Measurements from ENCODE around the gene PITPNM3.

The PITPNM3 gene

GRCh38 chr17:6534846-6535514, 21.4 kb downstream of the PITPNM3 start:
- no peaks in the 10 kb centered on the region for H3K36me3 Mint-ChIP-seq (ENCODE audit: low read depth)
- no peak overlapping the region for H3K4me3 Mint-ChIP-seq
- H3K27me3 Mint-ChIP-seq (ENCODE audit: low read depth) = no peaks in the 10 kb centered on the region
- no peak overlapping the region for H3K27ac Mint-ChIP-seq
- no peaks in the 10 kb centered on the region for H3K4me1 Mint-ChIP-seq (ENCODE audit: low read depth)
- H3K9me3 Mint-ChIP-seq = peaks cover 6% of the 10 kb centered on the region

GRCh38 chr17:6532441-6532885, 23.9 kb downstream of the PITPNM3 start:
- H3K27me3 Mint-ChIP-seq (ENCODE audit: low read depth) = no peaks in the 10 kb centered on the region
- H3K36me3 Mint-ChIP-seq (ENCODE audit: low read depth) = no peaks in the 10 kb centered on the region
- no peak overlapping the region for H3K4me3 Mint-ChIP-seq
- no peaks in the 10 kb centered on the region for H3K9me3 Mint-ChIP-seq
- no peak overlapping the region for H3K27ac Mint-ChIP-seq
- H3K4me1 Mint-ChIP-seq (ENCODE audit: low read depth) = no peaks in the 10 kb centered on the region

GRCh38 chr17:6531575-6531974, 24.8 kb downstream of the PITPNM3 start:
- Mint-ChIP-seq H3K27ac (no peak overlapping the region), H3K9me3 (no peaks in the 10 kb centered on the region), H3K36me3 (ENCODE audit: low read depth) (no peaks in the 10 kb centered on the region), H3K27me3 (ENCODE audit: low read depth) (no peaks in the 10 kb centered on the region), H3K4me1 (ENCODE audit: low read depth) (no peaks in the 10 kb centered on the region), H3K4me3 (no peak overlapping the region)

GRCh38 chr17:6530324-6530920, 25.9 kb downstream of the PITPNM3 start:
- Mint-ChIP-seq H3K36me3 (ENCODE audit: low read depth) (no peaks in the 10 kb centered on the region), H3K9me3 (no peaks in the 10 kb centered on the region), H3K27ac (no peak overlapping the region), H3K27me3 (ENCODE audit: low read depth) (no peaks in the 10 kb centered on the region), H3K4me1 (ENCODE audit: low read depth) (no peaks in the 10 kb centered on the region), H3K4me3 (no peak overlapping the region)

- Mint-ChIP-seq H3K4me1 (ENCODE audit: low read depth) (no peaks in the 10 kb centered on the region), H3K27me3 (ENCODE audit: low read depth) (no peaks in the 10 kb centered on the region), H3K9me3 (no peaks in the 10 kb centered on the region), H3K27ac (no peak overlapping the region), H3K36me3 (ENCODE audit: low read depth) (no peaks in the 10 kb centered on the region), H3K4me3 (no peak overlapping the region)
Measured at GRCh38 chr17:6528557-6528956, 27.8 kb downstream of the PITPNM3 start.

- Mint-ChIP-seq H3K27ac (no peak overlapping the region), H3K4me3 (no peak overlapping the region), H3K4me1 (ENCODE audit: low read depth) (no peaks in the 10 kb centered on the region), H3K27me3 (ENCODE audit: low read depth) (no peaks in the 10 kb centered on the region), H3K36me3 (ENCODE audit: low read depth) (no peaks in the 10 kb centered on the region), H3K9me3 (no peaks in the 10 kb centered on the region)
Measured at GRCh38 chr17:6526362-6527152, 29.8 kb downstream of the PITPNM3 start.

GRCh38 chr17:6525731-6526130, 30.6 kb downstream of the PITPNM3 start:
- H3K27ac Mint-ChIP-seq = no peak overlapping the region
- H3K36me3 Mint-ChIP-seq (ENCODE audit: low read depth) = no peaks in the 10 kb centered on the region
- H3K9me3 Mint-ChIP-seq = no peaks in the 10 kb centered on the region
- H3K27me3 Mint-ChIP-seq (ENCODE audit: low read depth) = no peaks in the 10 kb centered on the region
- H3K4me3 Mint-ChIP-seq = no peak overlapping the region
- H3K4me1 Mint-ChIP-seq (ENCODE audit: low read depth) = no peaks in the 10 kb centered on the region

- Mint-ChIP-seq H3K27ac (no peak overlapping the region), H3K4me1 (ENCODE audit: low read depth) (no peaks in the 10 kb centered on the region), H3K27me3 (ENCODE audit: low read depth) (no peaks in the 10 kb centered on the region), H3K36me3 (ENCODE audit: low read depth) (no peaks in the 10 kb centered on the region), H3K9me3 (no peaks in the 10 kb centered on the region), H3K4me3 (no peak overlapping the region)
Measured at GRCh38 chr17:6525141-6525540, 31.2 kb downstream of the PITPNM3 start.

GRCh38 chr17:6524520-6524919, 31.8 kb downstream of the PITPNM3 start:
- no peak overlapping the region for H3K27ac Mint-ChIP-seq
- H3K9me3 Mint-ChIP-seq = no peaks in the 10 kb centered on the region
- no peak overlapping the region for H3K4me3 Mint-ChIP-seq
- H3K27me3 Mint-ChIP-seq (ENCODE audit: low read depth) = no peaks in the 10 kb centered on the region
- H3K4me1 Mint-ChIP-seq (ENCODE audit: low read depth) = no peaks in the 10 kb centered on the region
- H3K36me3 Mint-ChIP-seq (ENCODE audit: low read depth) = no peaks in the 10 kb centered on the region

GRCh38 chr17:6523809-6524355, 32.5 kb downstream of the PITPNM3 start:
- no peak overlapping the region for H3K4me3 Mint-ChIP-seq
- no peaks in the 10 kb centered on the region for H3K9me3 Mint-ChIP-seq
- H3K27me3 Mint-ChIP-seq (ENCODE audit: low read depth) = no peaks in the 10 kb centered on the region
- no peak overlapping the region for H3K27ac Mint-ChIP-seq
- no peaks in the 10 kb centered on the region for H3K4me1 Mint-ChIP-seq (ENCODE audit: low read depth)
- no peaks in the 10 kb centered on the region for H3K36me3 Mint-ChIP-seq (ENCODE audit: low read depth)

GRCh38 chr17:6523330-6523729, 33.0 kb downstream of the PITPNM3 start:
- Mint-ChIP-seq H3K27ac (no peak overlapping the region), H3K9me3 (no peaks in the 10 kb centered on the region), H3K4me3 (no peak overlapping the region), H3K36me3 (ENCODE audit: low read depth) (no peaks in the 10 kb centered on the region), H3K4me1 (ENCODE audit: low read depth) (no peaks in the 10 kb centered on the region), H3K27me3 (ENCODE audit: low read depth) (peaks cover 5% of the 10 kb centered on the region)

GRCh38 chr17:6521586-6521985, 34.8 kb downstream of the PITPNM3 start:
- no peaks in the 10 kb centered on the region for H3K9me3 Mint-ChIP-seq
- H3K4me3 Mint-ChIP-seq = no peak overlapping the region
- peaks cover 8% of the 10 kb centered on the region for H3K27me3 Mint-ChIP-seq (ENCODE audit: low read depth)
- no peaks in the 10 kb centered on the region for H3K36me3 Mint-ChIP-seq (ENCODE audit: low read depth)
- no peaks in the 10 kb centered on the region for H3K4me1 Mint-ChIP-seq (ENCODE audit: low read depth)
- H3K27ac Mint-ChIP-seq = no peak overlapping the region

- H3K27ac Mint-ChIP-seq = no peak overlapping the region
Measured at GRCh38 chr17:6517062-6517461, 39.3 kb downstream of the PITPNM3 start.

GRCh38 chr17:6514371-6514770, 42.0 kb downstream of the PITPNM3 start:
- no peak overlapping the region for H3K27ac Mint-ChIP-seq
- no peaks in the 10 kb centered on the region for H3K4me1 Mint-ChIP-seq (ENCODE audit: low read depth)
- peaks cover 30% of the 10 kb centered on the region for H3K27me3 Mint-ChIP-seq (ENCODE audit: low read depth)
- H3K9me3 Mint-ChIP-seq = no peaks in the 10 kb centered on the region
- no peak overlapping the region for H3K4me3 Mint-ChIP-seq
- H3K36me3 Mint-ChIP-seq (ENCODE audit: low read depth) = no peaks in the 10 kb centered on the region

More at GRCh38 chr17:6517062-6517461, 39.3 kb downstream of the PITPNM3 start:
- Mint-ChIP-seq H3K27me3 (ENCODE audit: low read depth) (peaks cover 30% of the 10 kb centered on the region), H3K9me3 (no peaks in the 10 kb centered on the region), H3K36me3 (ENCODE audit: low read depth) (no peaks in the 10 kb centered on the region), H3K4me3 (no peak overlapping the region), H3K4me1 (ENCODE audit: low read depth) (no peaks in the 10 kb centered on the region)

- Mint-ChIP-seq H3K36me3 (ENCODE audit: low read depth) (no peaks in the 10 kb centered on the region), H3K4me1 (ENCODE audit: low read depth) (no peaks in the 10 kb centered on the region), H3K27ac (no peak overlapping the region), H3K9me3 (no peaks in the 10 kb centered on the region), H3K4me3 (no peak overlapping the region), H3K27me3 (ENCODE audit: low read depth) (peaks cover 25% of the 10 kb centered on the region)
Measured at GRCh38 chr17:6512552-6512951, 43.8 kb downstream of the PITPNM3 start.

Measured in T-helper 1 cell treated with Interleukin-12 subunit alpha and Interleukin-12 subunit beta and Interleukin-4 antibody, amounts not matched to agents 30 μg/mL and 1 μg/mL, for 36 hours (primary cell).